ENCODE measurements around the gene CRY2.

The CRY2 gene

GRCh38 chr11:45919806-45920530, 72.7 kb downstream of the CRY2 start:
- DNase-seq = no peak

- no peak for DNase-seq
These were observed 73.5 kb downstream of the CRY2 start for GRCh38 chr11:45920531-45921477.

GRCh38 chr11:45921561-45922424, 74.5 kb downstream of the CRY2 start:
- DNase-seq = no peak

DNA sequence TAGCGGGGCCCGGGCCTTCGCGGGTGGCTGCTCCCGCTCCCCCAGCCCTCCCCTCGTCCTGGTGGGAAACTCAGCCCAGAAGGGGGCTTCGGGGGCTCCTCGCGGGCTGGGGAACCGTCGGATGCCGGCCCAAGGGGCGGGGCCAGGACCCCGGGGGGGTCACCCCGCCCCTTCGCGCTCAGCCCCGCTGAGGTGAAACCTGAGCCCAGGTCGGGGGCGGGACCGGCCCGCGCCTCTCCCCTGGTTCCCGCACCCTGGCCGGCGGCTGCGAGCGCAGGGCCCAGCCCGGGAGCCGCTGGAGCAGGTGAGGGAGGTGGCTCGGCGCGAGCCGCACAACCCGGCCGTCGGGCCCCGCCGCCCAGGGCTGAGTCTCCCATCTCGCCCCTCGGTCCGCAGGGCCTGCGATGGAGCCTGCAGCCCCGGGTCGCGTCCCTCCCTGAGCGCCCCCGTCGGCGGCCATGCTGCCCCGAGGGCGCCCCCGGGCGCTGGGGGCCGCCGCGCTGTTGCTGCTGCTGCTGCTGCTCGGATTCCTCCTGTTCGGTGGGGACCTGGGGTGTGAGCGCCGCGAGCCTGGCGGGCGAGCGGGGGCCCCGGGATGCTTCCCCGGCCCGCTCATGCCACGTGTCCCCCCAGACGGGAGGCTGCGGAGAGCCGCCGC, 75.3 kb downstream of the CRY2 start, which contains the start of gene LARGE2:
Gene LARGE2, plus strand, starts transcription at position 232 of the 658 bp plus-strand sequence. Its CDS starts 227 bp downstream, at position 459.
- DNase-seq = no peak

DNA sequence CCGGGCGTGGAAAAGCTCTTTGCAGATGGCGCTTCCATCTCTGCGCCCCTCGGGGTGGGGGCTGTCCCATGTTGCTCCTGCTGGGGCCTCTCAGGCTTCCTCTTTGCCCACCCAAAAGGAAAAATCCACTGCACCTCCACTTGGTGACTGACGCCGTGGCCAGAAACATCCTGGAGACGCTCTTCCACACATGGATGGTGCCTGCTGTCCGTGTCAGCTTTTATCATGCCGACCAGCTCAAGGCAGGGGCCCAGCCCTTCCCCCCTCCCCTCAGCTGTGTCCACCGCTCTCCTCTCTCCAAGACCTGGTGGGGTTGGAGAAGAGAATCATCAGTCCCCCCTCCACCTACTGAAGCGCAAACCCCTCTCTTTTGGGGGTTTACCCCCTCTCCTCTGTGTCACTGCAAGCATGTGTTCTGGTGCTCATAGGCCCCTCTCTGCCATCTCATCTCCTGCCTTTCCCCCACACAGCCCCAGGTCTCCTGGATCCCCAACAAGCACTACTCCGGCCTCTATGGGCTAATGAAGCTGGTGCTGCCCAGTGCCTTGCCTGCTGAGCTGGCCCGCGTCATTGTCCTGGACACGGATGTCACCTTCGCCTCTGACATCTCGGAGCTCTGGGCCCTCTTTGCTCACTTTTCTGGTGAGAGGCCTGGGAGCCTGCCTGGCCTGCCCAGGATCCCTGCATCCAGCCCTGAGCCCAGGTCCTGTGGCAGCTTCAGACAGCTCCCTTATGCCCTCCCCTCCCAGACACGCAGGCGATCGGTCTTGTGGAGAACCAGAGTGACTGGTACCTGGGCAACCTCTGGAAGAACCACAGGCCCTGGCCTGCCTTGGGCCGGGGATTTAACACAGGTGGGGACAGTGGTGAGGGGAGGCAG, 77.0 kb downstream of the CRY2 start:
- no peak for DNase-seq

DNA sequence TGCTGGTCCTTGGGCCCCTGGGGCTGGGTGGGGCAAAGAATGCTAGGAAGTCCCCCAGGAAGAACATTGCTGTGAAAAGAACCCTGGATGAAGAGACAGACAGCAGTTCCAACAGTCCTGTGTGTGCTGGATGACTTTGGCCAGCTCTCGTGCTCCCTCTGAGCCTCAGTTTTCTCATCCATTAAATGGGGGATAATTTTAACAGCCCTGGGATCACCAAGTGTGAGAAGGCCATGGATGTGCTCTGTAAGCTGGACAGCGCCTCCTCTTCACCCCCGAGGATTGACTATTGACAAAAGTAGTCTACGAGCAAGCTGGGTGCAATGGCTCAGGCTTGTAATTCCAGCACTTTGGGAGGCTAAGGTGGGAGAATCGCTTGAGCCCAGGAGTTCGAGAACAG, 77.7 kb downstream of the CRY2 start:
- DNase-seq = no peak

GRCh38 chr11:45925550-45925949, 78.3 kb downstream of the CRY2 start:
- DNase-seq = no peak

DNA sequence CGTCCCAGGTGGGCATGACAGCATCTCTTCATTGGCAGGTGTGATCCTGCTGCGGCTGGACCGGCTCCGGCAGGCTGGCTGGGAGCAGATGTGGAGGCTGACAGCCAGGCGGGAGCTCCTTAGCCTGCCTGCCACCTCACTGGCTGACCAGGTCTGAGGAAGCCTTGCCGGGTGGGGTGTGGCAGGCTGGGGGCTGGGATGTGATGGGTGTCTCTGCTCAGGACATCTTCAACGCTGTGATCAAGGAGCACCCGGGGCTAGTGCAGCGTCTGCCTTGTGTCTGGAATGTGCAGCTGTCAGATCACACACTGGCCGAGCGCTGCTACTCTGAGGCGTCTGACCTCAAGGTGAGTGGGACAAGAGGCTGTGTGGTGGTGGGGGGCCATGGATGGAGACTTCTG, 78.7 kb downstream of the CRY2 start:
- no peak for DNase-seq

- no peak for DNase-seq
These were observed 79.5 kb downstream of the CRY2 start for GRCh38 chr11:45926536-45927331.

DNA sequence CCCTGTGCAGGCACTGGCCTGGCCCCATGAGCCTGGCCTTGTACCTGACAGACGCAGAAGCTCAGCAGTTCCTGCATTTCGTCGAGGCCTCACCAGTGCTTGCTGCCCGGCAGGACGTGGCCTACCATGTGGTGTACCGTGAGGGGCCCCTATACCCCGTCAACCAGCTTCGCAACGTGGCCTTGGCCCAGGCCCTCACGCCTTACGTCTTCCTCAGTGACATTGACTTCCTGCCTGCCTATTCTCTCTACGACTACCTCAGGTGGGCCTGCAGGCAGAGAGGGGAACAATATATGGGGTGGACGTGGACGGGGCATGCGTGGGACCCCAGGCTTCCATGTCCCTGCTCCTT, 80.0 kb downstream of the CRY2 start:
- DNase-seq = no peak

- DNase-seq = no peak
These were observed 80.6 kb downstream of the CRY2 start for GRCh38 chr11:45927684-45928413.

- DNase-seq = no peak
These were observed 81.4 kb downstream of the CRY2 start for GRCh38 chr11:45928535-45929215.

DNA sequence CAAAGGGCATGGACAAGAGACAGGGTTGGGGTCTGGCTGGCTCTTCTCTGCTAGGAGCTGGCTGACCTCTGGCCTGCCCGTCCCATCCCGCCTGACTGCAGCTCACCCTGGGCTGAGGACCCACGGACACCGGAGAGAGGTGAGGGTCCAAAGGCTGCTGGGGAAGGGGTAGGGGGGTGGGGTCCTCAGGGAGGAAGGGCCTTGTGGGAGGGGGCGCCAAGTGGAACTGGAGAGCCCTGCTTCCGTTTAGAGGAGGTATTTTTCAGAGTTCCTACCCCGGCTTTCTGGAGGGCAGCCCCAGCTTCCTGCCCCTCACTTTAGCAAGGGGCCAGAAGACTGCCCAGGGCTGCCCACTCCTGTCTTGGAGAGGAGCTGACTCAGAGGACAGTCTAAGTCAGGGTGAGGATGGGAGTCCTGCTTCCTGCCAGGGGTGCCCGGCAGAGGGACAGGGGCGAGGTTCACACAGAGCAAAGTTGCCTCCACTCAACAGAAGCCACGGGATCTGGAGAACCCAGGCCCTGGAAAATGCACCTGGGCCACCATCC, 82.3 kb downstream of the CRY2 start:
- DNase-seq = no peak

- no peak for DNase-seq
These were observed 82.9 kb downstream of the CRY2 start for GRCh38 chr11:45930031-45930794.

DNA sequence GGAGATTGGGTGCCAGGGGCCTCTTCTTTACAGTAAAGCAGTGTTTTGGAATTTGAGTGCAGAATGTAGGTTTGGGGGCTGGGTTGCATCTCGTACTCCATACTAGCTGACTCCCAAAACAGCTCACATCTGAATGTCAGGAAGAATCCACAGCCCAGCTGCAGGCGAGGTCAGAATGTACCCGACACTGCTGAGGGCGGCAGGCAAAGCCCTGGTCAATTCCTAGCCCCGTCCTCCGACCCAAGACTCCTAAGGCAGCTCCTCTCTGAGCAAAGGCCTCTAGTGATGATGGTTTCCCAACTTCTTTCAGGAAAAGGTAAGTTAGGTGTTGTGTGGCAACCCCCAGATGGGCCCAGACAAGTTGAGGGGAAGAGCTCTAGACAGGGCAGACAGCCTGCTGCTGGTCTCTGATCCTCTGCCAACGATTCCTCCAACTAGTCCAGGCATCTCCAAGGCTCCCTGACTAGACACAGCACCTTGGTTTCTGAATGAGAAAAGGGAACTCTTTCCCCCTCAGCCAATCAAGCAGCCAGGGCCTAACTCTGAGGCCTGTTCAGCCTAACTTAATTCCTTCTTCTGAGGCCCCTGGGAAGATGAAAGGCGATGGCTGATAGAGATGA, 83.8 kb downstream of the CRY2 start:
- no peak for DNase-seq

- DNase-seq = no peak
These were observed 84.5 kb downstream of the CRY2 start for GRCh38 chr11:45931739-45932138.

DNA sequence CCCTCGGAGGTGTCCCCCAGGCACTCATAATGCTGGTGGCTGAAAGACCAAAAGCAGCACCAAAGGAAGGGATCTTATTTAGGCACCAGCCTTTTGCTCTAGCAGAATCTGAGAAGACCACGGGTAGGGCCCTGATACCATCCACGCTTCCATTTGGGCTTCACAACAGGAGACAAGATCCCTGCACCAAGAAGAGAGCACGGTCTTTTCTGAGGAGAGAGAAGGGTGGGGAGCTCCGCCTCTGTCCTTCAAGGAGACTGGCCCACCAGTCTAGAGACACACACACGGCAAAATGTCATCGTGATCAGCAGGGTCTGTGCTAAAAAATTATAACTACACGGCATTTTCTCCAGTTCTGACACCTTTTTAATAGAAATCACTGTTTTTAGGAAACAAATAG, 84.9 kb downstream of the CRY2 start:
- no peak for DNase-seq

Measured in GDM1 (cell line).